Lower lobe of right lung (tissue), 2 donors: ENCODE measurements around the gene FCRL2. TPM values are rescaled to one million over a fixed set of nuclear protein-coding genes. Genes with fewer than 3 reads are reported as not detected.
"Not testable (repeated sequence)": the region's sequence is repeated elsewhere in the genome, so short reads cannot be mapped to it uniquely, and the experiment has no call there.

ENCODE experiments used
- ATAC-seq, 2 donors: fragments of 200-7000 bp; cut with Tn5 transposase; one replicate each; pipeline ENCODE4 v1.9.1; 2020 to 2022; ENCODE audit warnings: mild to moderate bottlenecking in 2 of 2, moderate library complexity in 2 of 2
- DNase-seq: peaks from one replicate; pipeline ENCODE4 v3.0.0-alpha.2; 2020
- H3K27ac ChIP-seq: fragments of 200-600 bp; one replicate; pipeline ENCODE4 v1.8.0; 2022
- H3K27me3 ChIP-seq: fragments of 200-600 bp; one replicate; pipeline ENCODE4 v1.8.0; 2022; ENCODE audit warnings: low read depth
- H3K36me3 ChIP-seq: fragments of 200-600 bp; one replicate; pipeline ENCODE4 v1.8.0; 2022; ENCODE audit warnings: mild to moderate bottlenecking
- H3K4me1 ChIP-seq: fragments of 200-600 bp; one replicate; pipeline ENCODE4 v1.8.0; 2022
- H3K4me3 ChIP-seq: fragments of 200-600 bp; one replicate; pipeline ENCODE4 v1.8.0; 2022; ENCODE audit warnings: mild to moderate bottlenecking
- H3K9me3 ChIP-seq: fragments of 200-600 bp; one replicate; pipeline ENCODE4 v1.8.0; 2022
- CTCF ChIP-seq: fragments of 200-600 bp; IDR thresholded peaks from one replicate; pipeline ENCODE4 v1.8.0; 2022; ENCODE audit warnings: antibody characterized with exemption, mild to moderate bottlenecking
- intact Hi-C: fragments of 100-400 bp; cut with DNase I; formaldehyde crosslinking; loops from one replicate; pipeline ENCODE4 v1.11.0; 2022
- total RNA-seq: library from RNA; stranded (reverse); fragmentation: NEBNext Ultra II Directional; extraction: Animal tissue kit (Norgen Biotek cat#: 25700); gene quantifications from one replicate; pipeline ENCODE4 v1.2.1, GENCODE V29; 2021
- donor health status: DM: no; HTN: yes; CAD: no; lungs with severe emphysema.

The FCRL2 gene
- total RNA-seq, 1 donor from 2014 or later: 1.3 TPM

- no peak overlapping the region for H3K27ac ChIP-seq
- TF ChIP-seq CTCF: no peak
- H3K36me3 ChIP-seq: no peaks in the 10 kb centered on the region
- no peak for DNase-seq
- intact Hi-C loops: no loop called here
- ATAC-seq: no peak
- no peaks in the 10 kb centered on the region for H3K4me1 ChIP-seq
- H3K9me3 ChIP-seq: no peaks in the 10 kb centered on the region
- H3K4me3 ChIP-seq: no peak overlapping the region
- H3K27me3 ChIP-seq: no peaks in the 10 kb centered on the region
These were observed 23.3 kb downstream of the FCRL2 start for GRCh38 chr1:157753611-157754010.

DNA sequence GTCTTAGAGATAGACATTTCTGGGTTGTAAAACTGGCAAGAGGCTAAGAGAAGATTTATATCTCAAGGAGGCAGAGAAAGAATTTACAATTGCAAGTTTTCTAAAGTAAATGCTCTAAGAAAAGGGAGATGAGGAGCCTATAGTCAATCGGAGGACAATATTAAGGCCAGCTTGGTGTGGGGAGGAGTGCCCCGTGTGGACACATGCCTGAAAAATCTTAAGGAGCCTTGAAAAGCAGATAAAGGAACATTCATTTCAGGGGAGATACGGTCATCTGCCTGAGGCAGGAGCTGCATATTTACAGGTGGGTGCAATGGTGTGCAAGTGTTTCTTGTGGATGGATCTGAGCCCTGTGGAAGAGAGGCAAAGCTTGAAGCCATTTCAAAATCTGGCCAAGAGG is 25.6 kb downstream of the FCRL2 start:
- no peaks in the 10 kb centered on the region for H3K27me3 ChIP-seq
- no peak overlapping the region for H3K27ac ChIP-seq
- no peak for ATAC-seq
- H3K4me3 ChIP-seq: no peak overlapping the region
- intact Hi-C loops: no loop called here
- no peaks in the 10 kb centered on the region for H3K9me3 ChIP-seq
- no peaks in the 10 kb centered on the region for H3K36me3 ChIP-seq
- TF ChIP-seq CTCF: no peak
- H3K4me1 ChIP-seq: no peaks in the 10 kb centered on the region
- DNase-seq: no peak

DNA sequence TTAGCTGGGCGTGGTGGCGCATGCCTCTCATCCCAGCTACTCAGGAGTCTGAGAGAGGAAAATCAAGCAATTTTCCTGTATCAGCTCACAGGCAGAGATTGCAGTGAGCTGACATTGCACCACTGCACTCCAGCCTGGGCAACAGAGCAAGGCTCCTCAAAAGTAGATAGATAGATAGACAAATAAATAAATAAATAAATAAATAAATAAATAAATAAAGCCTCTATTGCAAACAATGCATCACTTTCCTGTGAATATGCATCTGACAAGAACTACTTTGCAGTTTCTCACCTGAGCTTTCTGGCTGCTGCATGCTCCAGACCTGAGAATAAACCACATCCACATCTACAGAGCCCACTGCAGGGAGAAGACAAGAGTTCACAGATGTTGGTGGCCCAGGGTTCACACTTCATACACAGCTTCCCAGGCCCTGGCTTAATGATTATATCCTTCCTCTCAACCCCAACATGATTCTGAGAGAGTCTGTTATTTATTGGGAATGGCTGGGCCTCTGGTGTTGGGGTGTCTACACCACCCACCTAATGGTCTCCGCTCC is 28.6 kb downstream of the FCRL2 start:
- H3K36me3 ChIP-seq: no peaks in the 10 kb centered on the region
- intact Hi-C loops: no loop called here
- no peaks in the 10 kb centered on the region for H3K4me1 ChIP-seq
- DNase-seq: no peak
- ATAC-seq: no peak
- no peaks in the 10 kb centered on the region for H3K27me3 ChIP-seq
- TF ChIP-seq CTCF: no peak
- no peak overlapping the region for H3K4me3 ChIP-seq
- H3K9me3 ChIP-seq: no peaks in the 10 kb centered on the region
- no peak overlapping the region for H3K27ac ChIP-seq

- ATAC-seq: no peak
- intact Hi-C loops: no loop called here
These were observed 37.6 kb downstream of the FCRL2 start for GRCh38 chr1:157739229-157739901.

DNA sequence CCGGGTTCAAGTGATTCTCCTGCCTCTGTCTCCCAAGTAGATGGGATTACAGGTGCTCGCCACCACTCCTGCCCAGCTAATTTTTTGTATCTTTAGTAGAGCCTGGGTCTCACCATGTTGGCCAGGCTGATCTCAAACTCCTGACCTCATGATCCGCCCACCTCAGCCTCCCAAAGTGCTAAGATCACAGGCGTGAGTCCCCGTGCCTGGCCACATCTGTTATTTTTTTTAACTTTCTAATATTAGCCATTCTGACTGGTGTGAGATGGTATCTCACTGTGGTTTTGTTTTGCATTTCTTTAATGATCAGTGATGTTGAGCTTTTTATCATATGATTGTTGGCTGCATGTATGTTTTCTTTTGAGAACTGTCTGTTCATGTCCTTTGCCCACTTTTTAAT is 40.9 kb downstream of the FCRL2 start:
- DNase-seq, H3K4me1 ChIP-seq, H3K27me3 ChIP-seq, H3K9me3 ChIP-seq, H3K36me3 ChIP-seq, ATAC-seq, H3K27ac ChIP-seq, intact Hi-C loops, H3K4me3 ChIP-seq: not testable (repeated sequence)

More at GRCh38 chr1:157739229-157739901, 37.6 kb downstream of the FCRL2 start:
- Histone ChIP-seq H3K36me3 (no peaks in the 10 kb centered on the region), H3K27me3 (no peaks in the 10 kb centered on the region), H3K27ac (no peak overlapping the region), H3K4me3 (no peak overlapping the region), H3K4me1 (peaks cover 7% of the 10 kb centered on the region), H3K9me3 (no peaks in the 10 kb centered on the region)
- TF ChIP-seq CTCF: no peak
- DNase-seq: no peak

DNA sequence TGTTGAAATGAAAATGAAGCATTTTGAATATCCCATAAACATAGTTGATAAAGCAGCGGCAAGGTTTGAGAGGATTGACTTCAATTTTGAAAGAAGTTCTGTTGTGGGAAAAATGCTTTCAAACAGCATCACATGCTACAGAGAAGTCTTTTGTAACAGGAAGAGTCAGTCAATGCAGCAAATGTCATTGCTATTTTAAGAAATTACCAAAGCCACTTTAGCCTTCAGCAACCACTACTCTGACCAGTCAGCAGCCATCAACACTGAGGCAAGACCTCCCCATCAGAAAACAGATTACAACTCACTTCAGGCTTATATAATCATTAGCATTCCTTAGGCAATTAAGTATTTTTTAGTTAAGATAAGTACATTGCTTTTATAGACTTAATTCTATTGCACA is 42.6 kb downstream of the FCRL2 start:
- Histone ChIP-seq H3K27ac (no peak overlapping the region), H3K9me3 (no peaks in the 10 kb centered on the region), H3K4me1 (peaks cover 7% of the 10 kb centered on the region), H3K27me3 (no peaks in the 10 kb centered on the region), H3K4me3 (no peak overlapping the region), H3K36me3 (no peaks in the 10 kb centered on the region)
- DNase-seq (no peak), ATAC-seq (peak; percentile 26 to 30)
- intact Hi-C loops: no loop called here
- no peak for TF ChIP-seq CTCF
